WERI-Rb-1 (cell line): ENCODE measurements around the gene CLEC1B.

Source experiments
- DNase-seq: peaks from one replicate; pipeline ENCODE4 v3.0.0-alpha.2; 2020
- H3K27ac ChIP-seq: fragments of 250-450 bp; sonication (Bioruptor Pico); 2 replicates; pipeline ENCODE4 v1.5.1; 2020; ENCODE audit warnings: mild to moderate bottlenecking, moderate library complexity
- H3K27me3 ChIP-seq: fragments of 250-450 bp; sonication (Bioruptor Pico); 2 replicates; pipeline ENCODE4 v1.5.1; 2021; ENCODE audit warnings: mild to moderate bottlenecking, low read depth, moderate library complexity; ENCODE audit not compliant: insufficient read depth, severe bottlenecking
- H3K36me3 ChIP-seq: fragments of 250-450 bp; sonication (Bioruptor Pico); 2 replicates; pipeline ENCODE4 v1.5.1; 2020; ENCODE audit warnings: mild to moderate bottlenecking, moderate library complexity
- H3K4me3 ChIP-seq: 2 replicates; pipeline ENCODE4 v1.5.1; 2011; ENCODE audit warnings: low read depth, mild to moderate bottlenecking, control low read depth, low read length
- H3K9me3 ChIP-seq: fragments of 250-450 bp; sonication (Bioruptor Pico); 2 replicates; pipeline ENCODE4 v1.5.1; 2021; ENCODE audit warnings: mild to moderate bottlenecking, moderate library complexity; ENCODE audit not compliant: severe bottlenecking
- TF ChIP-seq, protein P1 (sequence below): IDR thresholded peaks from 2 replicates; pipeline ENCODE4 v1.5.1; 2011; ENCODE audit warnings: low read depth, mild to moderate bottlenecking, control low read depth, inconsistent platforms, low read length

CLEC1B gene

DNA sequence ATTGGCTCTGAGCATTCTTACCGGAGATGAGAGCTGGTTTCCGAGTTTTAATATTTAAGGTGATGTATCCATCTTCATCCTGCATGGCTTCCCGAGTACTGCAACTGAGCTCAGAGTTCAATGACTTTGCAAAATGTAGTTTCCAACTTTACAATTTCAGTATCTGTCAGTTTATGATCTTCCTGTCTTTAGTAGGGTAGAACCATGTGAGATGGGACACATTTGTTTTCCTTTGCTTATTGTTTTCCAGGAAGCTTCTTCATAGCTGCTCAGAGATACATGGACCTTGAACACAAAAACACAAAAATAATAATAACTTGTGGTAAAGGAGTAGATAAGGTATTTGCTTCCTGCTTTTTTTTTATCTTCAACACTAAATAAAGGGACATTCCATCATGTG lies at the start of gene CLEC1B:
CLEC1B (minus strand) TSS at position 106 of the 400 bp plus-strand sequence; CDS start at position 85, 21 bp downstream.
- no peak within 1 kb of the TSS for H3K27ac ChIP-seq
- H3K9me3 ChIP-seq: no peaks in the 10 kb centered on the region
- no peak within 1 kb of the TSS for H3K4me3 ChIP-seq
- TF ChIP-seq, protein P1, sequence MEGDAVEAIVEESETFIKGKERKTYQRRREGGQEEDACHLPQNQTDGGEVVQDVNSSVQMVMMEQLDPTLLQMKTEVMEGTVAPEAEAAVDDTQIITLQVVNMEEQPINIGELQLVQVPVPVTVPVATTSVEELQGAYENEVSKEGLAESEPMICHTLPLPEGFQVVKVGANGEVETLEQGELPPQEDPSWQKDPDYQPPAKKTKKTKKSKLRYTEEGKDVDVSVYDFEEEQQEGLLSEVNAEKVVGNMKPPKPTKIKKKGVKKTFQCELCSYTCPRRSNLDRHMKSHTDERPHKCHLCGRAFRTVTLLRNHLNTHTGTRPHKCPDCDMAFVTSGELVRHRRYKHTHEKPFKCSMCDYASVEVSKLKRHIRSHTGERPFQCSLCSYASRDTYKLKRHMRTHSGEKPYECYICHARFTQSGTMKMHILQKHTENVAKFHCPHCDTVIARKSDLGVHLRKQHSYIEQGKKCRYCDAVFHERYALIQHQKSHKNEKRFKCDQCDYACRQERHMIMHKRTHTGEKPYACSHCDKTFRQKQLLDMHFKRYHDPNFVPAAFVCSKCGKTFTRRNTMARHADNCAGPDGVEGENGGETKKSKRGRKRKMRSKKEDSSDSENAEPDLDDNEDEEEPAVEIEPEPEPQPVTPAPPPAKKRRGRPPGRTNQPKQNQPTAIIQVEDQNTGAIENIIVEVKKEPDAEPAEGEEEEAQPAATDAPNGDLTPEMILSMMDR: no peak
- DNase-seq: no peak
- H3K27me3 ChIP-seq: no peaks in the 10 kb centered on the region
- no peaks in the 10 kb centered on the region for H3K36me3 ChIP-seq

DNA sequence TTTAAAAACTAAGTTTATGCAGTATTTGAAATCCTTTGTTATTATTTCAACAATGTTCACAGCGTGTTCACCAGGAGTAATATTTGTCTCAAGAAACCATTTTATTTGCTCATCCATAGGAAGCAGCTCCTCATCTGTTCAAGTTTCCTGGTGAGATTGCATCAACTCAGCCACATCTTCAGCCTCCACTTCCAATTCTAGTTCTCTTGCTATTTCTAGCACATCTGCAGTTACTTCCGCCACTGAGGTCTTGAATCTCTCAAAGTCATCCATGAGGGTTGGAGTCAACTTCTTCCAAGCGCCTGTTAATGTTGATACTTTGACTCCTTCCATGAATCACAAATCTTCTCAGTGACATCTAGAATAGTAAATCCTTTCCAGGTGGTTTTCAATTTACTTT lies 49.6 kb upstream of the CLEC1B start:
- TF ChIP-seq, protein P1: no peak
- H3K4me3 ChIP-seq: no peak overlapping the region
- no peak overlapping the region for H3K27ac ChIP-seq
- H3K27me3 ChIP-seq: no peaks in the 10 kb centered on the region
- no peaks in the 10 kb centered on the region for H3K36me3 ChIP-seq
- no peak for DNase-seq
- H3K9me3 ChIP-seq: no peaks in the 10 kb centered on the region

DNA sequence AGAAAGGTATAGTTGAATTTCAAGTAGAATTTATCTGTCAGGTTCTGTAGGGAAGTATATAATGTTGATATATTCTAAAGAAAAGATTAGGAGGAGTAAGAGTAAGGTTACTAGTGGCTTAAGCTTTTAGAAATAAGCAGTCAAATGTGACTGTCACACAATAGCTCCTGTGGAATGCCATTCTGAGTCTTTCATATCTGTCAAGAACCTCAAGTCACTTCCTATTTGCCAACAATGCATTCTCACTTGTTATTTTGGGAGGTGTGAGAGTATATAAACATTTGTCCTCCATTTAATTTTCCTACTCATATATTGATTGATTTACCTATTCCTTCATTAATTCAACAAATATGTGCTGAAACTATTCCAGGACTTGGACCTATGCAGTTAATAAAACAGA lies 43.2 kb upstream of the CLEC1B start:
- TF ChIP-seq, protein P1: no peak
- Histone ChIP-seq H3K36me3 (no peaks in the 10 kb centered on the region), H3K27me3 (no peaks in the 10 kb centered on the region), H3K9me3 (no peaks in the 10 kb centered on the region), H3K27ac (no peak overlapping the region), H3K4me3 (no peak overlapping the region)
- no peak for DNase-seq

DNA sequence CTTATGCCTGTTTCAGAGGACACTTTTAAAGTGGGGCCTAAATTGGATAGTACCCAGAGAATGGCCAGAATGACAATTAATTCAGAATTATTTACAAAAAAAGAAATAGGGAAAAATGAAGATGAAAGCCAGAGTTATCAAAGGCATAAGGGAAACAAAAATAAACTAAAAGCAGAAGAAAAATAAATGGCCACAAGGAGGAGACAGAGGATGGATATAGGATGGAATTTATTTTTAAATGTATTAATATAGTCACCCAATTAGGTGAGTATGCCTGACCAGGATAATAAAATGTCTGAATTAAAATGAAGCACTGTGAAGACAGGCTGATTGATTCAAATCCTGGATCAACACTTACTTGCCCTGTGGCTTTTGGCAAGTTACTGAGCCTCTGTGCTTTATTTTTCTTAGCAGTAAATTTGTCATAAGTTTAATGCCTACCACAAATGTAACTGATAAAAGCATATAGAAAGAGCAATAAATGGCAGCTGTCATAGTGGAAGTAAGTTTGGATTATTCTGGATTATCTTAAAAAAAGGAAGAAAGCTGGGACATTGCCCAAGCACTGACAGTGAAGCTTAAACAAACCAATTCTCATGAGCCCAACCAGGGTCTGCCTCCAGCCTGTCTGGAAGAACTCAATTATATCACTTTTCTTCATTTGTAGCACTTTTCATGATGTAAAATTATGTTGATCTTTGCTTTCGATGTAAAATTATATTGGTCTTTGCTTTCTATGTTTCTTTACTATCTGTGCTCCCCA lies 35.0 kb upstream of the CLEC1B start:
- H3K4me3 ChIP-seq: no peak overlapping the region
- no peaks in the 10 kb centered on the region for H3K9me3 ChIP-seq
- no peaks in the 10 kb centered on the region for H3K27me3 ChIP-seq
- DNase-seq: no peak
- no peak overlapping the region for H3K27ac ChIP-seq
- no peaks in the 10 kb centered on the region for H3K36me3 ChIP-seq
- TF ChIP-seq, protein P1: no peak

DNA sequence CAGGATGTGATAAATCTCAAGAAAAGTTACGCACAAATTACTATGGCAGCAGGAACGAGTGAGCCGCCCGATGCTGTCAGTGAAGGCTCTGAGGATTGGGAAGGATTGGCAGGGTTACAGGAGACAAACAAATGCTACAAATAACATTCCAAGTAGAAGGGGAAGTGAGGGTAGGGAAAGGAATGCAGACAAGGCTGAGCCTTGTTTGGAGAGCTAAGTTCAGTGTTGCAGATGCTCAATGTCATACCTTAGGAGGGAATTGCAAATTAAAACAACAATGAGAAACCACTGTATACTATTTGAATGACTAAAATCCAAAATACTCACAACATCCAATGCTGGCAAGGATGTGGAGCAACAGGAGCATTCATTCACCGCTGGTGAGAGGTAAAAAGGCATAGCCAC lies 32.9 kb upstream of the CLEC1B start:
- TF ChIP-seq, protein P1: no peak

DNA sequence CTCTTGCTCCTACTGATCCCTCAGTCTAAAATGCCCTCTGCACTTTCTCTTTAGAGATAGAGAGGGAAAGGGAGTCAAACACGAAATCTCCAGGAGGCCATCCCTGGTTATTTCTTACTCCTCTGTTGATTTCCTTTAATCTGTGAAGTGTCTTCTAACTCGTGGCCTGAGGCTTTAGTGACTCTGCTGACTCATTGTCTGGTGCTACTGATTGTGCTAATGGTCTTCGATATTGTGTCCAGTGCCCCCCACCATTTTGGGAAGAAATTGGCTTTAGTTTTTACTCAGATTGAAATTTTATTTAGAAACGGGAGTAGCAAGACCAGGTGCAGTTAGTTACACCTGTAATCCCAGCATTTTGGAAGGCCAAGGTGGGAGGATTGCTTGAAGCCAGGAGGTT lies 32.4 kb upstream of the CLEC1B start:
- DNase-seq: no peak
- H3K9me3 ChIP-seq: no peaks in the 10 kb centered on the region
- TF ChIP-seq, protein P1: no peak
- no peaks in the 10 kb centered on the region for H3K27me3 ChIP-seq
- H3K36me3 ChIP-seq: no peaks in the 10 kb centered on the region
- H3K4me3 ChIP-seq: no peak overlapping the region
- no peak overlapping the region for H3K27ac ChIP-seq

More for the DNA sequence above, 32.9 kb upstream of the CLEC1B start:
- Histone ChIP-seq H3K27me3 (no peaks in the 10 kb centered on the region), H3K4me3 (no peak overlapping the region), H3K9me3 (no peaks in the 10 kb centered on the region), H3K36me3 (no peaks in the 10 kb centered on the region), H3K27ac (no peak overlapping the region)
- no peak for DNase-seq
